HG03196 (cell line): ENCODE results near the gene MTMR4.
"Not testable (repeated sequence)": the region's sequence is repeated elsewhere in the genome, so short reads cannot be mapped to it uniquely, and the experiment has no call there.

Source experiments
- ATAC-seq: cut with Tn5 transposase; IDR thresholded peaks from one replicate; pipeline ENCODE4 v1.9.1; 2021; ENCODE audit not compliant: unreplicated experiment

Gene MTMR4

GRCh38 chr17:58493506-58493905, 20.9 kb downstream of the MTMR4 start:
- no peak for ATAC-seq

- ATAC-seq: no peak
These were observed 22.0 kb downstream of the MTMR4 start for GRCh38 chr17:58492238-58493121.

GRCh38 chr17:58491510-58492045, 22.9 kb downstream of the MTMR4 start:
- ATAC-seq: no peak

GRCh38 chr17:58488428-58488890, 26.0 kb downstream of the MTMR4 start:
- no peak for ATAC-seq

GRCh38 chr17:58487589-58488427, 26.6 kb downstream of the MTMR4 start, which contains the start of gene HSF5:
Gene HSF5, minus strand, starts transcription at chr17:58488408. Its CDS starts 134 bp downstream, at chr17:58488274.
- peak; percentile 41 for ATAC-seq

- no peak for ATAC-seq
These were observed 29.8 kb downstream of the MTMR4 start for GRCh38 chr17:58484600-58484999.

GRCh38 chr17:58481798-58482197, 32.6 kb downstream of the MTMR4 start:
- not testable (repeated sequence) for ATAC-seq

- no peak for ATAC-seq
These were observed 34.3 kb downstream of the MTMR4 start for GRCh38 chr17:58480090-58480489.

- ATAC-seq: no peak
These were observed 37.6 kb downstream of the MTMR4 start for GRCh38 chr17:58476812-58477211.

- no peak for ATAC-seq
These were observed 38.5 kb downstream of the MTMR4 start for GRCh38 chr17:58475985-58476384.

GRCh38 chr17:58470356-58470755, 44.1 kb downstream of the MTMR4 start:
- no peak for ATAC-seq

GRCh38 chr17:58468944-58469343, 45.5 kb downstream of the MTMR4 start:
- ATAC-seq: no peak

GRCh38 chr17:58455491-58455890, 58.9 kb downstream of the MTMR4 start:
- no peak for ATAC-seq

GRCh38 chr17:58452738-58453137, 61.7 kb downstream of the MTMR4 start:
- no peak for ATAC-seq

GRCh38 chr17:58447039-58447975, 67.1 kb downstream of the MTMR4 start:
- ATAC-seq: peak; percentile 64

GRCh38 chr17:58446086-58446485, 68.4 kb downstream of the MTMR4 start:
- no peak for ATAC-seq
